Mesothelial cell of epicardium (in vitro differentiated cells): ENCODE measurements around the gene CYRIA. TPM values are rescaled to one million over a fixed set of nuclear protein-coding genes. Genes with fewer than 3 reads are reported as not detected.

Experiments
- DNase-seq, 2 experiments: peaks; one replicate each; pipeline ENCODE4 v3.0.0; 2021; ENCODE audit warnings: low spot score in 2 of 2; ENCODE audit not compliant: unreplicated experiment in 2 of 2
- H3K27ac Mint-ChIP-seq: 2 replicates; pipeline ENCODE4 v1.8.0; 2021; ENCODE audit warnings: mixed read lengths
- H3K27me3 Mint-ChIP-seq: 2 replicates; pipeline ENCODE4 v1.8.0; 2021; ENCODE audit warnings: low read depth, mixed read lengths
- H3K36me3 Mint-ChIP-seq: 2 replicates; pipeline ENCODE4 v1.8.0; 2021; ENCODE audit warnings: mixed read lengths
- H3K4me1 Mint-ChIP-seq: 2 replicates; pipeline ENCODE4 v1.8.0; 2021; ENCODE audit warnings: mixed read lengths
- H3K4me3 Mint-ChIP-seq: 2 replicates; pipeline ENCODE4 v1.8.0; 2021; ENCODE audit warnings: mild to moderate bottlenecking, moderate library complexity, mixed read lengths
- H3K9me3 Mint-ChIP-seq: 2 replicates; pipeline ENCODE4 v1.8.0; 2021; ENCODE audit warnings: mixed read lengths
- total RNA-seq: library from RNA; stranded (reverse); gene quantifications from 3 replicates; pipeline ENCODE4 v1.2.1, GENCODE V29; 2021
- TF ChIP-seq, protein P1 (sequence below): fragments of 200-600 bp; sonication (generic); IDR thresholded peaks from one replicate; pipeline ENCODE4 v1.5.0; 2021; ENCODE audit warnings: antibody characterized with exemption; ENCODE audit not compliant: unreplicated experiment

Gene CYRIA
- total RNA-seq, 1 donor from 2014 or later: 4.0 TPM

DNA sequence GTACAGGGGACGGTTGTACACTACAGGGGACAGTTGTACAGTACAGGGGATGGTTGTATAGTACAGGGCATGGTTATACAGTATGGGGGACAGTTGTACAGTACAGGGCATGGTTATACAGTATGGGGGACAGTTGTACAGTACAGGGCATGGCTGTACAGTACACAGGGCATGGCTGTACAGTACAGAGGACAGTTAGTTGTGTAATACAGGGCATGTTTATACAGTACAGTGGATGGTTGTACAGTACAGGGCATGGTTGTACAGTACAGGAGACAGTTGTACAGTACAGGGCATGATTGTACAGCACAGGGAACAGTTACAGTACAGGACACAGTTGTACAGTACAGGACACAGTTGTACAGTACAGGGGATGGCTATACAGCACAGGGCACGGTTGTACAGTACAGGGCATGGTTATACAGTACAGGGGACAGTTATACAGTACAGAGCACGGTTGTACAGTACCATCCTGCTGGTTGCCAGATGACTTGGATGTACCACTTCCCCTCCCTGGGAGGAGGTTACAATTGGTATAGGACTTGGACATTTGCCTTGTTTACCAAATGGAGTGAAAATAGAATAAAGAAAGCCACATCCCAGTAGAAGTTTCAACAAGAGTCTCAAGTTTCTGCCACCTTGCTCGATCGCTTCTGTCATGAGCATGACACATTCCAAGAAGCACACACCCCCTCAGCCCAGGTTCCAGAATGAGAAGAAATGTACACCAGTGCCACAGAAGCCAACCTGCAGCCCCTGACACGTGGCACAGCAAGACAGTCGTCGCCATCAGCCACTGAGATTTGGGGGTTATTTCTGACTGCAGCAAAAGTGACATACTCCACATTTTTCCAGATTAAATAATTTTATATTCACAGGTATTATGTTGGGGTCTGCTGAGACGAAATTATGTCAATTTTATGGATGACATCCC lies 16.0 kb downstream of the CYRIA start:
- Mint-ChIP-seq H3K36me3 (no peaks in the 10 kb centered on the region), H3K4me3 (no peak overlapping the region), H3K27ac (peak overlapping the region; percentile 36), H3K27me3 (no peaks in the 10 kb centered on the region), H3K9me3 (no peaks in the 10 kb centered on the region), H3K4me1 (peaks cover 55% of the 10 kb centered on the region)
- TF ChIP-seq, protein P1, sequence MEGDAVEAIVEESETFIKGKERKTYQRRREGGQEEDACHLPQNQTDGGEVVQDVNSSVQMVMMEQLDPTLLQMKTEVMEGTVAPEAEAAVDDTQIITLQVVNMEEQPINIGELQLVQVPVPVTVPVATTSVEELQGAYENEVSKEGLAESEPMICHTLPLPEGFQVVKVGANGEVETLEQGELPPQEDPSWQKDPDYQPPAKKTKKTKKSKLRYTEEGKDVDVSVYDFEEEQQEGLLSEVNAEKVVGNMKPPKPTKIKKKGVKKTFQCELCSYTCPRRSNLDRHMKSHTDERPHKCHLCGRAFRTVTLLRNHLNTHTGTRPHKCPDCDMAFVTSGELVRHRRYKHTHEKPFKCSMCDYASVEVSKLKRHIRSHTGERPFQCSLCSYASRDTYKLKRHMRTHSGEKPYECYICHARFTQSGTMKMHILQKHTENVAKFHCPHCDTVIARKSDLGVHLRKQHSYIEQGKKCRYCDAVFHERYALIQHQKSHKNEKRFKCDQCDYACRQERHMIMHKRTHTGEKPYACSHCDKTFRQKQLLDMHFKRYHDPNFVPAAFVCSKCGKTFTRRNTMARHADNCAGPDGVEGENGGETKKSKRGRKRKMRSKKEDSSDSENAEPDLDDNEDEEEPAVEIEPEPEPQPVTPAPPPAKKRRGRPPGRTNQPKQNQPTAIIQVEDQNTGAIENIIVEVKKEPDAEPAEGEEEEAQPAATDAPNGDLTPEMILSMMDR: no peak
- DNase-seq: no peak

DNA sequence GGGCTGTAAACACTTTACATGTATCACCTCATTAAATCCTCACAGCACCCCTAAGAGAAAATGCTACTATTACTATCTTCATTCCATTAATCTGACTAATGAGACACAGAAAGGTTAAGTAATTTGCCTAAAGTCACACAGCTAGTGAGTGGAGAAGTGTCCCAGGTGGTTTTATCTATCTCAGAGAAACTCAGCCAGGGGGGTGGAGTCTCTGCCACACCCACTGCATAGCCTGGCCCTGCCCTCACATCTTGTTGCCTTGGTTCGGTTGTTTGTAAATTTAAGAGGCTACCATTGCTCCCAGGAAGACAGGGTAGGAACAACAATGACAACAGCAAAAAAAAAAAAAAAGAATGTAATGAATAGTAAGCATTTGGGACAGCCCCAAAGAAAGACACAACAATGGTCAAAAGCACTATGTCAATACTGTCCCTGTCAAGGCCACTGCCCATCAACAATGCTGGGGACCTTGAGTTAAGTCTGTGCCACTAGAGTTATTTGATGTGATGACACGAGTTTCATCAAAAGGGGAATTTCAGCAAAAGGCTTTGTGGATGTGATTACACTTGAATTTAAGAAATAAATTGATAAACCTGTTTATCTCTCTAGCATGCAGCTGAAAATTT lies 17.5 kb downstream of the CYRIA start:
- TF ChIP-seq, protein P1: no peak
- H3K36me3 Mint-ChIP-seq: no peaks in the 10 kb centered on the region
- H3K27ac Mint-ChIP-seq: no peak overlapping the region
- peaks cover 46% of the 10 kb centered on the region for H3K4me1 Mint-ChIP-seq
- no peak overlapping the region for H3K4me3 Mint-ChIP-seq
- no peaks in the 10 kb centered on the region for H3K27me3 Mint-ChIP-seq
- no peaks in the 10 kb centered on the region for H3K9me3 Mint-ChIP-seq
- no peak for DNase-seq

DNA sequence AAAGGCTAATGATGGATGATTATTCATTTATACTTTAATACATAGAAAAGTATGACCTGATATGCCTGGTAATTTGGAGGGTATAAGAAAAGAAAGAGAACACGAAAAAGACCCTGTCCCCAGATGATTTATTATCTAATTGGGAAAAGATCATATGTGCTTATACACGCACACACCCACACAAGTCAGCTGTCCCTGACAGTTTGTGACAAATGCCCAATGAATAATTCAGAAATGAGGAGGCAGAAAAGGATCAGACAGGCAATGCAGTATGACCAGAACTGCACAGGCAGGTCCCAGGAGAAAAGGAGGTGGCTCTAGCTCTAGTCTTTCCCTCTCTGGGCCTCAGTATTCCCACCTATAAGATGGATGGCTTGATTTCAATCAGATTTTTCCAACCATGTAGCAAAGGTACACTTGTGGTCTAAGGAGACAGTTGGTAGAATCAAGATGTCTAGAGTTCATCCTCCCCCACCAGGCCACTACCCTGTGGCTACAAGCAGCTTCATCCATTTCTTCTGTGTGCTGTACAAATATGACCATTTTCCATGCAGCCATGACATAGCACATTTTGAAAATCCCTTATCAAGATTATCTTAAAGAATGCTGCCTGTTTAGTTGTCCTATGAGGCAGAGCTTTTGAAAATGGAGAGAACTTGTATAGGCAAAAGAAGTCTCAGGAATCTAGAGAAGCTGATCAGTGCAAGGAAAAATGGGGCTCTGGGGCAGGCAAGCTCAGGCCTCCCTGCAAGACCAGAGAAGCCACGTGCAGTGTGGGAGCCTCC lies 19.7 kb downstream of the CYRIA start:
- no peaks in the 10 kb centered on the region for H3K9me3 Mint-ChIP-seq
- H3K36me3 Mint-ChIP-seq: no peaks in the 10 kb centered on the region
- TF ChIP-seq, protein P1: no peak
- no peak for DNase-seq
- no peak overlapping the region for H3K27ac Mint-ChIP-seq
- peaks cover 26% of the 10 kb centered on the region for H3K4me1 Mint-ChIP-seq
- H3K27me3 Mint-ChIP-seq: no peaks in the 10 kb centered on the region
- no peak overlapping the region for H3K4me3 Mint-ChIP-seq

DNA sequence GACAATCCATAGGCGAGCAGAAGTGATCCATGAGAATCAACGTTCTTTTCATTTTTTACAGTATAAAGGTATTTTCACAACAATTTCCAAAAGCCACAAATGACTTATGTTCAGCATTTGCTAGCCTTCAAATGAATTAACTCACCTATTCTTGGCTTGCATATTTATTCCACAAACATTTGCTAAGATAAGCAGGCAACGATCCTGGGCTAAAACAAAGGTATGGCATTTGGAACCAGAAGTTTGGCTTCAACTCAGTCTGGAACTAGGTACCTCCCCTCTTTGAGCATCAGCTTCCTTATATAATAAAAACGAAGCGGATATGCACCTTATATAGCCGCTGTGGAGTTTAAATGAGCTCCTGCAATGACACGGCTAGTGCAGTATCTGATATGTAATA lies 20.5 kb downstream of the CYRIA start:
- H3K4me1 Mint-ChIP-seq: peaks cover 17% of the 10 kb centered on the region
- H3K36me3 Mint-ChIP-seq: no peaks in the 10 kb centered on the region
- no peaks in the 10 kb centered on the region for H3K27me3 Mint-ChIP-seq
- DNase-seq: no peak
- H3K4me3 Mint-ChIP-seq: no peak overlapping the region
- H3K27ac Mint-ChIP-seq: no peak overlapping the region
- H3K9me3 Mint-ChIP-seq: no peaks in the 10 kb centered on the region
- TF ChIP-seq, protein P1: no peak

DNA sequence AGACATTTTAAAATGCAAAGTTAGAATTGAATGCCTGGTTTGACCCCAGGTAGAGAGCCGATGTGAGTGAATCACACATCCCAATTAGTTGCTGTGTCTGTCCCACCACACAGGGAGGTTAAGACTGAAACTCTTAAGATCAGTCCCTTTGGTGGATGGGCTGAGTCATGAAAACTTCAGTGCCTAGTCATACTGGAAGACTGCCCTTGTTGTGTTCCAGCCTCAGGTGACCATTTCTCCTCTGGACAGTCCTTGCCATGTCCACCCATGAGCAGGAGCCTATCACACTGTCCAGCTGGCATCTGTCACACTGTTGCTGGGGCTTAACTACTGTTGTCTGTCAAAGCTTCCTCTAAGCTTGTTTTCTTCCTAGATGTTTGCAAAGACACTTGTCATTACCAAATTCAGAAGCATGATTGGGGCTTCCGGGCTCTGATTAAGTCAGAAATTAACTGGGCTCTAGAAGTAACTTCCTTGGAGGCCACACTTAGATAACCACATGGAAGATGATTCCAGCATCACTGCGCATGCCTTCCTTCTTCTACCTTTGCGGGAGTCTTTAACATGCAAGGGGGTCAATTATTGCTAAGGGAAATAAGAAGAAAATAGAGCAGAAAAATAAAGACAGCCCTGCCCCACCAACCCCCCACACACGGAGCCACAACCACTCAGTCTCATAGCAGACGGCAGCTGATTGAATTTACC lies 21.3 kb downstream of the CYRIA start:
- Mint-ChIP-seq H3K27ac (no peak overlapping the region), H3K4me1 (peaks cover 15% of the 10 kb centered on the region), H3K9me3 (no peaks in the 10 kb centered on the region), H3K4me3 (no peak overlapping the region), H3K27me3 (no peaks in the 10 kb centered on the region), H3K36me3 (no peaks in the 10 kb centered on the region)
- no peak for DNase-seq
- TF ChIP-seq, protein P1: no peak
